CD1c-positive myeloid dendritic cell (primary cell): ENCODE data around the gene ISOC2.
A peak's percentile ranks its signal among the peaks of the same experiment; 100 is the strongest.

Experiments
- DNase-seq: peaks from one replicate; pipeline ENCODE4 v3.0.0-alpha.2; 2016; ENCODE audit errors: extremely low spot score

ISOC2 gene

GRCh38 chr19:55477905-55478304 lies 16.5 kb upstream of the ISOC2 start:
- DNase-seq = no peak

- DNase-seq = peak; percentile 99
Measured at GRCh38 chr19:55476100-55476775, 14.8 kb upstream of the ISOC2 start, which contains the start of gene ZNF628. Gene ZNF628, plus strand, starts transcription at chr19:55476617. Its CDS starts 3,294 bp downstream, at chr19:55479911.

- DNase-seq = no peak
Measured at GRCh38 chr19:55474269-55475265, 13.1 kb upstream of the ISOC2 start.

- DNase-seq = no peak
Measured at GRCh38 chr19:55473225-55474012, 12.0 kb upstream of the ISOC2 start.

- no peak for DNase-seq
Measured at GRCh38 chr19:55472463-55472862, 11.0 kb upstream of the ISOC2 start.

GRCh38 chr19:55471266-55471665 lies 9.8 kb upstream of the ISOC2 start:
- DNase-seq = no peak

GRCh38 chr19:55468054-55468393 lies 6.6 kb upstream of the ISOC2 start:
- no peak for DNase-seq

- DNase-seq = peak; percentile 75
Measured at GRCh38 chr19:55467236-55468053, 6.0 kb upstream of the ISOC2 start.

GRCh38 chr19:55466241-55466614 lies 4.8 kb upstream of the ISOC2 start:
- DNase-seq = no peak

GRCh38 chr19:55465460-55466240 lies 4.2 kb upstream of the ISOC2 start:
- DNase-seq = no peak

GRCh38 chr19:55464662-55465054 lies 3.2 kb upstream of the ISOC2 start, which contains the start of gene C19orf85:
Gene C19orf85, minus strand, starts transcription at chr19:55464751. Its CDS starts 197 bp downstream, at chr19:55464554.
- no peak for DNase-seq

- no peak for DNase-seq
Measured at GRCh38 chr19:55464039-55464661, 2.7 kb upstream of the ISOC2 start.

GRCh38 chr19:55463583-55464031 lies 2.2 kb upstream of the ISOC2 start:
- no peak for DNase-seq

- no peak for DNase-seq
Measured at GRCh38 chr19:55462722-55463121, 1.3 kb upstream of the ISOC2 start.

GRCh38 chr19:55461974-55462626 lies 658 bp upstream of the ISOC2 start:
- no peak for DNase-seq

- DNase-seq = peak; percentile 41
Measured at GRCh38 chr19:55460670-55461258, 678 bp downstream of the ISOC2 start.

GRCh38 chr19:55459950-55460657 lies 1.3 kb downstream of the ISOC2 start:
- peak; percentile 36 for DNase-seq

GRCh38 chr19:55459551-55459949 lies 1.9 kb downstream of the ISOC2 start:
- DNase-seq = no peak
